Sigmoid colon (tissue), 4 donors: ENCODE results near the gene ARTN.

ENCODE experiments used
- EP300 ChIP-seq, 4 donors: sonication (generic); formaldehyde crosslinking; IDR thresholded peaks; one replicate each; pipeline ENCODE4 v1.6.1; 2017; ENCODE audit warnings: antibody characterized with exemption in 4 of 4
- POLR2A ChIP-seq, 2 donors: fragments of 450-650 bp; IDR thresholded peaks; one replicate each; pipeline ENCODE4 v1.6.1; 2016; ENCODE audit warnings: antibody characterized with exemption in 2 of 2, mild to moderate bottlenecking in 2 of 2, moderate library complexity in 2 of 2
- POLR2AphosphoS5 ChIP-seq, 4 donors: sonication (generic); formaldehyde crosslinking; IDR thresholded peaks; one replicate each; pipeline ENCODE4 v1.6.1; 2017; ENCODE audit warnings: antibody characterized with exemption in 4 of 4
- TF ChIP-seq, protein P1 (sequence below), 4 experiments: fragments of 450-650 bp in 3 of 4; fragments of 200-600 bp in 1 of 4; IDR thresholded peaks; one replicate each; pipeline ENCODE4 v1.5.1; 2016 to 2019; ENCODE audit warnings: antibody characterized with exemption in 4 of 4, mild to moderate bottlenecking in 3 of 4, moderate library complexity in 2 of 4

DNA sequence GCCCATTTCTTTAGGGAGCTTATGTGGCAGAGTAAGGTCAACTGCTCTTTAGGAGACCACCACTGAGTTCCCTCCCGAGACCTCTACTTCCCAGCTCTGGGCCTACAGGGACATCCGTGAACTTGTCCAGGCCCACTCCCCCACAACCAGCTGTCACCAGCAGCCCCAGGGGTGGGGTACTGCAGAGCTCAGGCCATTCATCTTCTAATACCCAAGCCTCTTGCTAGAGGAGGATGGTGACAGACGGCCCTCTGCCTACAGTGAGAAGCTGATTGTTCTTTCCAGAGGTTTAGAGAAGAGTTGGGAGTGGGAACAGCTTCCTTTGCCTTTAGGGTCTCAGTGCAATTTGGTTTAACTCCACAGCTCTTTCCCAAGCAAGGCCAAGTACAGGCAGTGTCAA, 33.2 kb upstream of the ARTN start:
- TF ChIP-seq, protein P1, sequence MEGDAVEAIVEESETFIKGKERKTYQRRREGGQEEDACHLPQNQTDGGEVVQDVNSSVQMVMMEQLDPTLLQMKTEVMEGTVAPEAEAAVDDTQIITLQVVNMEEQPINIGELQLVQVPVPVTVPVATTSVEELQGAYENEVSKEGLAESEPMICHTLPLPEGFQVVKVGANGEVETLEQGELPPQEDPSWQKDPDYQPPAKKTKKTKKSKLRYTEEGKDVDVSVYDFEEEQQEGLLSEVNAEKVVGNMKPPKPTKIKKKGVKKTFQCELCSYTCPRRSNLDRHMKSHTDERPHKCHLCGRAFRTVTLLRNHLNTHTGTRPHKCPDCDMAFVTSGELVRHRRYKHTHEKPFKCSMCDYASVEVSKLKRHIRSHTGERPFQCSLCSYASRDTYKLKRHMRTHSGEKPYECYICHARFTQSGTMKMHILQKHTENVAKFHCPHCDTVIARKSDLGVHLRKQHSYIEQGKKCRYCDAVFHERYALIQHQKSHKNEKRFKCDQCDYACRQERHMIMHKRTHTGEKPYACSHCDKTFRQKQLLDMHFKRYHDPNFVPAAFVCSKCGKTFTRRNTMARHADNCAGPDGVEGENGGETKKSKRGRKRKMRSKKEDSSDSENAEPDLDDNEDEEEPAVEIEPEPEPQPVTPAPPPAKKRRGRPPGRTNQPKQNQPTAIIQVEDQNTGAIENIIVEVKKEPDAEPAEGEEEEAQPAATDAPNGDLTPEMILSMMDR (IDR thresholded peaks at IDR 0.05): no peak
- TF ChIP-seq POLR2A (IDR thresholded peaks at IDR 0.05) (no peak), EP300 (IDR thresholded peaks at IDR 0.05) (no peak), POLR2AphosphoS5 (IDR thresholded peaks at IDR 0.05) (no peak)
